Endodermal cell (in vitro differentiated cells): Measurements from ENCODE around the gene NCAM2. TPM values are rescaled to one million over a fixed set of nuclear protein-coding genes. Genes with fewer than 3 reads are reported as not detected.

ENCODE experiments used
- DNase-seq: peaks from one replicate; pipeline ENCODE4 v3.0.0-alpha.2; 2017
- H3K27ac ChIP-seq: 2 replicates; pipeline ENCODE4 v1.5.1; 2013; ENCODE audit warnings: mild to moderate bottlenecking, low read depth, low read length, moderate library complexity
- H3K27me3 ChIP-seq: 2 replicates; pipeline ENCODE4 v1.6.1; 2013; ENCODE audit warnings: mild to moderate bottlenecking, low read length, moderate library complexity; ENCODE audit not compliant: insufficient read depth, control insufficient read depth, poor library complexity, severe bottlenecking
- H3K36me3 ChIP-seq: 2 replicates; pipeline ENCODE4 v1.7.0; 2013; ENCODE audit warnings: mild to moderate bottlenecking, low read length, moderate library complexity; ENCODE audit not compliant: control insufficient read depth, insufficient read depth
- H3K4me1 ChIP-seq: one replicate; pipeline ENCODE4 v1.7.0; 2013; ENCODE audit warnings: low read length; ENCODE audit not compliant: control insufficient read depth, insufficient read depth
- H3K4me3 ChIP-seq: 2 replicates; pipeline ENCODE4 v1.5.1; 2013; ENCODE audit warnings: mild to moderate bottlenecking, low read length, moderate library complexity
- H3K9ac ChIP-seq: 2 replicates; pipeline ENCODE4 v1.6.1; 2013; ENCODE audit warnings: mild to moderate bottlenecking, low read length, moderate library complexity; ENCODE audit not compliant: poor library complexity, severe bottlenecking; ENCODE audit errors: extremely low read depth
- H3K9me3 ChIP-seq: 2 replicates; pipeline ENCODE4 v1.6.1; 2013; ENCODE audit warnings: mild to moderate bottlenecking, low read length, moderate library complexity; ENCODE audit not compliant: control insufficient read depth
- H3K27ac Mint-ChIP-seq: 2 replicates; pipeline ENCODE4 v1.8.0; 2020; ENCODE audit warnings: mixed read lengths
- H3K27me3 Mint-ChIP-seq: 2 replicates; pipeline ENCODE4 v1.8.0; 2021; ENCODE audit warnings: mild to moderate bottlenecking, mixed read lengths; ENCODE audit not compliant: insufficient read depth
- H3K36me3 Mint-ChIP-seq: 2 replicates; pipeline ENCODE4 v1.8.0; 2020; ENCODE audit warnings: low read depth, mixed read lengths
- H3K4me1 Mint-ChIP-seq: 2 replicates; pipeline ENCODE4 v1.8.0; 2020; ENCODE audit warnings: mixed read lengths
- H3K4me3 Mint-ChIP-seq: 2 replicates; pipeline ENCODE4 v1.8.0; 2020; ENCODE audit warnings: mild to moderate bottlenecking, moderate library complexity, mixed read lengths
- H3K9me3 Mint-ChIP-seq: 2 replicates; pipeline ENCODE4 v1.8.0; 2020; ENCODE audit warnings: mild to moderate bottlenecking, mixed read lengths
- CTCF ChIP-seq: fragments of 200-600 bp; sonication (generic); conservative IDR thresholded peaks from 2 replicates; pipeline ENCODE4 v1.5.0; 2021; ENCODE audit warnings: antibody characterized with exemption, mild to moderate bottlenecking
- WGBS, 2 experiments: methylation state at CpG; one replicate each; pipeline versions ENCODE4 v1.1.5 to v1.1.7; 2013; ENCODE audit warnings: missing lambda C conversion rate in 2 of 2, mixed read lengths in 1 of 2; ENCODE audit not compliant: insufficient coverage in 1 of 2, insufficient read length in 1 of 2; 5-methylcytosine and 5-hydroxymethylcytosine counted together
- total RNA-seq, 2 donors: library from RNA; stranded (reverse); fragmentation: NEBNext Ultra II Directional in 1 of 2; extraction: Animal tissue kit (Norgen Biotek cat#: 25700) in 1 of 2; gene quantifications; 2 replicates in 1 of 2; 3 replicates in 1 of 2; pipeline ENCODE4 v1.2.1, GENCODE V29; 2021

Gene NCAM2
- total RNA-seq, 2 donors from 2014 or later: 0.46 to 0.69 TPM

DNA sequence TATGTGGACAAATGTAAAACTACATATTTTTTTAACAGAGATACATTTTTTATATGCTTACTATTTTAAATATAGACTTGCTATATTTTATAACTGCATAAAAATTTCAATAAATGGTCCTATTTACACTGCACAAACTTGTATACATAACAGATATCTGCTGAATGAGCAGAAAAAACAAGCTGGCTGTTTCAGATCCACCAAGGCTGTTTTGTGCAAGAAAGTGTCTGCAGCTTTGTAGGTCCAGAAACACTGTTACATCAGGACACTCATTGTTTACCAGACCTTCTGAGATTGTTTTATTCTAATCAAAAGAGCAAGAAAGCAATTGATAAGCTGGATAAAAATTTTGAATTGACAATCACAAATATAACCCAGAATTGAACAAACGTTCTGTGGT lies 99.3 kb downstream of the NCAM2 start:
- no peak overlapping the region for H3K27ac ChIP-seq
- H3K9me3 Mint-ChIP-seq: no peaks in the 10 kb centered on the region
- no peak for TF ChIP-seq CTCF
- H3K9me3 ChIP-seq: no peaks in the 10 kb centered on the region
- H3K4me3 Mint-ChIP-seq: no peak overlapping the region
- no peak for DNase-seq
- H3K27ac Mint-ChIP-seq: no peak overlapping the region
- no peaks in the 10 kb centered on the region for H3K4me1 ChIP-seq
- 71% methylated on average over 1 of the region's 1 CpG; no CpG with 5 or more reads in 1 of the 2 experiments for WGBS, 2 experiments
- no peaks in the 10 kb centered on the region for H3K27me3 Mint-ChIP-seq
- no peaks in the 10 kb centered on the region for H3K36me3 ChIP-seq
- no peak overlapping the region for H3K4me3 ChIP-seq
- no peak overlapping the region for H3K9ac ChIP-seq
- H3K36me3 Mint-ChIP-seq: no peaks in the 10 kb centered on the region
- no peaks in the 10 kb centered on the region for H3K27me3 ChIP-seq
- no peaks in the 10 kb centered on the region for H3K4me1 Mint-ChIP-seq

DNA sequence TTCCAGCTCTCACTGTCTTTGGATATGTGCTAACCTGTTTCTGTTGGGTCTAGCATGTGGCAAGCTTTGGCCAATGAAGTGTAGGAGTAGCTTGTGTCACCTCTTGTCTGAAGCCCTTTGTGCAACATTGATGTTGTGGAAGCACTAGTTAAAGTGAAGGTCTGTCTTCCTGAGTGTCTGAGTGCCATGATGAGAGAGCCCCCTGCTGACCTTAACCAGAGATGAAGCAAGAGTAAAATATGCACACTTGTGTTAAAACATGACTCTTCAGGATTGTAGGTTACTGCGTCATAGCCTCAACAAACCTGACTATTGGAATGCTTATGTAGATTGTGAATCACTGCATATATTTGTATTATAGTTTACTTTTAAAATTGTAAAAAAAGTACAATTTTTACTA lies 103.7 kb downstream of the NCAM2 start:
- DNase-seq: peak; percentile 67
- peak; percentile 75 for TF ChIP-seq CTCF
- Histone ChIP-seq H3K9ac (no peak overlapping the region), H3K36me3 (no peaks in the 10 kb centered on the region), H3K4me1 (no peaks in the 10 kb centered on the region), H3K9me3 (no peaks in the 10 kb centered on the region), H3K27me3 (no peaks in the 10 kb centered on the region), H3K27ac (no peak overlapping the region), H3K4me3 (no peak overlapping the region)
- H3K9me3 Mint-ChIP-seq: no peaks in the 10 kb centered on the region
- 100% methylated on average over 1 of the region's 1 CpG; no CpG with 5 or more reads in 1 of the 2 experiments for WGBS, 2 experiments
- no peaks in the 10 kb centered on the region for H3K4me1 Mint-ChIP-seq
- no peaks in the 10 kb centered on the region for H3K27me3 Mint-ChIP-seq
- H3K27ac Mint-ChIP-seq: no peak overlapping the region
- no peak overlapping the region for H3K4me3 Mint-ChIP-seq
- H3K36me3 Mint-ChIP-seq: no peaks in the 10 kb centered on the region

DNA sequence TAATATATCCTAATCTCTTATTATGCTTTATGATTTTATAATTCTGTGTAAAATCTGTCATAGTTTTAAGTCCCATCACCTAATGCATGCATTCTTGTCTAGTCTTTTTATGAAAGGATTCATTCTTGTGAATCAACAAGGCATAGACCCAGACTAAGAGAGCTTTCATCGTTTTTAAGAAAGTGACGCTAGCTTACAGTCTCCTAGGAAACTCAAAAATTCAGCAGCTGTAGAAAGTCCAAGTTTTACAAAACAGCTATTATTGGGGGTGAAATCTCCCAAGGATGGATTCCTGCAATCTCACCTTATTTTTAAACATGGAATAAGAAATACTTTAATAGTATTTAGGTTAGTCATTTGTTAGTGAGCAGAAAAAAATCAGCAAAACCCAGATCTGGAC lies 104.7 kb downstream of the NCAM2 start:
- H3K27me3 ChIP-seq: no peaks in the 10 kb centered on the region
- H3K27ac ChIP-seq: no peak overlapping the region
- no peak for TF ChIP-seq CTCF
- DNase-seq: no peak
- Mint-ChIP-seq H3K4me1 (no peaks in the 10 kb centered on the region), H3K36me3 (no peaks in the 10 kb centered on the region), H3K27me3 (no peaks in the 10 kb centered on the region), H3K9me3 (no peaks in the 10 kb centered on the region), H3K27ac (no peak overlapping the region), H3K4me3 (no peak overlapping the region)
- H3K9ac ChIP-seq: no peak overlapping the region
- H3K36me3 ChIP-seq: no peaks in the 10 kb centered on the region
- no peak overlapping the region for H3K4me3 ChIP-seq
- no peaks in the 10 kb centered on the region for H3K4me1 ChIP-seq
- no peaks in the 10 kb centered on the region for H3K9me3 ChIP-seq
- 93% methylated on average over 2 of the region's 2 CpGs; no CpG with 5 or more reads in 1 of the 2 experiments for WGBS, 2 experiments
